Liver (tissue), 9 donors: ENCODE results near the gene DSE. TPM values are rescaled to one million over a fixed set of nuclear protein-coding genes. Genes with fewer than 3 reads are reported as not detected.

Experiments used
- DNase-seq: peaks from one replicate; pipeline ENCODE4 v3.0.0-alpha.2; 2017; ENCODE audit warnings: low spot score
- H3K27ac ChIP-seq, 2 donors: one replicate each; pipeline ENCODE4 v1.7.0; 2013; ENCODE audit warnings: inconsistent platforms in 2 of 2, low read length in 2 of 2, control low read depth in 1 of 2, low read depth in 1 of 2, mild to moderate bottlenecking in 1 of 2
- H3K27me3 ChIP-seq, 4 donors: one replicate each; pipeline versions ENCODE4 v1.6.1 to v1.7.0; 2013; ENCODE audit warnings: low read length in 3 of 4, inconsistent platforms in 1 of 4, mild to moderate bottlenecking in 1 of 4, moderate library complexity in 1 of 4; ENCODE audit not compliant: control insufficient read depth in 4 of 4, insufficient read depth in 4 of 4
- H3K36me3 ChIP-seq, 4 donors: one replicate each; pipeline versions ENCODE4 v1.6.1 to v1.7.0; 2013; ENCODE audit warnings: low read length in 3 of 4, mild to moderate bottlenecking in 3 of 4, low read depth in 1 of 4, moderate library complexity in 1 of 4; ENCODE audit not compliant: control insufficient read depth in 4 of 4, insufficient read depth in 3 of 4
- H3K4me1 ChIP-seq, 4 donors: one replicate each; pipeline versions ENCODE4 v1.6.1 to v1.7.0; 2013; ENCODE audit warnings: low read length in 3 of 4, mild to moderate bottlenecking in 3 of 4, moderate library complexity in 1 of 4; ENCODE audit not compliant: control insufficient read depth in 4 of 4, insufficient read depth in 4 of 4
- H3K4me3 ChIP-seq, 3 donors: one replicate each; pipeline versions ENCODE4 v1.6.1 to v1.7.0; 2013; ENCODE audit warnings: low read length in 3 of 3, control low read depth in 1 of 3, low read depth in 1 of 3, mild to moderate bottlenecking in 1 of 3
- H3K9ac ChIP-seq, 2 donors: one replicate each; pipeline ENCODE4 v1.7.0; 2013; ENCODE audit warnings: low read length in 2 of 2, mild to moderate bottlenecking in 2 of 2, moderate library complexity in 2 of 2, control low read depth in 1 of 2, low read depth in 1 of 2
- H3K9me3 ChIP-seq, 4 donors: one replicate each; pipeline versions ENCODE4 v1.6.1 to v1.7.0; 2013; ENCODE audit warnings: low read length in 3 of 4; ENCODE audit not compliant: control insufficient read depth in 4 of 4
- EGR1 ChIP-seq, 2 donors: IDR thresholded peaks; 2 replicates each; pipeline ENCODE4 v1.6.1; 2016 to 2018; ENCODE audit warnings: antibody characterized with exemption in 2 of 2, low read depth in 2 of 2
- FOXA1 ChIP-seq: IDR thresholded peaks from 2 replicates; pipeline ENCODE4 v1.6.1; 2016; ENCODE audit warnings: antibody characterized with exemption
- FOXA2 ChIP-seq: IDR thresholded peaks from 2 replicates; pipeline ENCODE4 v1.6.1; 2016; ENCODE audit warnings: antibody characterized with exemption
- GABPA ChIP-seq, 2 donors: IDR thresholded peaks in 1 of 2; conservative IDR thresholded peaks in 1 of 2; 2 replicates each; pipeline ENCODE4 v1.6.1; 2016; ENCODE audit warnings: antibody characterized with exemption in 2 of 2, mild to moderate bottlenecking in 1 of 2, moderate library complexity in 1 of 2
- HNF4A ChIP-seq, 2 donors: conservative IDR thresholded peaks; 2 replicates each; pipeline ENCODE4 v1.6.1; 2016; ENCODE audit warnings: antibody characterized with exemption in 2 of 2, mild to moderate bottlenecking in 2 of 2
- HNF4G ChIP-seq: IDR thresholded peaks from 2 replicates; pipeline ENCODE4 v1.6.1; 2016; ENCODE audit warnings: antibody characterized with exemption
- JUND ChIP-seq, 2 donors: IDR thresholded peaks; 2 replicates each; pipeline ENCODE4 v1.6.1; 2016; ENCODE audit warnings: antibody characterized with exemption in 2 of 2
- RAD21 ChIP-seq, 2 donors: IDR thresholded peaks; 2 replicates each; pipeline ENCODE4 v1.6.1; 2016; ENCODE audit warnings: antibody characterized with exemption in 2 of 2, mild to moderate bottlenecking in 2 of 2
- SP1 ChIP-seq: IDR thresholded peaks from 2 replicates; pipeline ENCODE4 v1.6.1; 2018; ENCODE audit warnings: antibody characterized with exemption, mild to moderate bottlenecking
- YY1 ChIP-seq: IDR thresholded peaks from 2 replicates; pipeline ENCODE4 v1.6.1; 2016; ENCODE audit warnings: antibody characterized with exemption, mild to moderate bottlenecking
- ZBTB33 ChIP-seq: IDR thresholded peaks from 2 replicates; pipeline ENCODE4 v1.6.1; 2016; ENCODE audit warnings: antibody characterized with exemption
- polyA plus RNA-seq, 2 donors: library from polyadenylated mRNA; stranded (reverse) in 1 of 2; unstranded in 1 of 2; fragments of 200-250 nt in 1 of 2; fragments of >200 nt in 1 of 2; fragmentation: Nextera tagmentation in 1 of 2; extraction: Ambion mirVana in 1 of 2; gene quantifications; one replicate each; pipeline versions ENCODE4 v1.2.1 to v1.2.3, GENCODE V29; 2013 to 2015
- total RNA-seq, 2 donors: library from RNA; depleted of rRNA; stranded (reverse); fragments of >200 nt; gene quantifications; one replicate each; pipeline ENCODE4 v1.2.3, GENCODE V29; 2014
- TF ChIP-seq, protein P1 (sequence below): fragments of 150-350 bp; IDR thresholded peaks from 2 replicates; pipeline ENCODE4 v1.5.1; 2017; ENCODE audit warnings: improper control_type of control experiment, low read depth, low read length; ENCODE audit not compliant: missing input control
- TF ChIP-seq, protein P2 (sequence below): IDR thresholded peaks from 2 replicates; pipeline ENCODE4 v1.6.1; 2016; ENCODE audit warnings: antibody characterized with exemption
- TF ChIP-seq, protein P3 (sequence below): IDR thresholded peaks from 2 replicates; pipeline ENCODE4 v1.6.1; 2016; ENCODE audit warnings: antibody characterized with exemption, mild to moderate bottlenecking
- TF ChIP-seq, protein P4 (sequence below): IDR thresholded peaks from 2 replicates; pipeline ENCODE4 v1.6.1; 2016; ENCODE audit warnings: antibody characterized with exemption
- donor health status: healthy.
- donor health status: healthy.
- donor health status: healthy.
- donor health status: healthy.
- donor health status: healthy.

DSE gene
- total and polyA plus RNA-seq, 4 donors, result 5.5 to 22.8 (median 9.6) TPM

DNA sequence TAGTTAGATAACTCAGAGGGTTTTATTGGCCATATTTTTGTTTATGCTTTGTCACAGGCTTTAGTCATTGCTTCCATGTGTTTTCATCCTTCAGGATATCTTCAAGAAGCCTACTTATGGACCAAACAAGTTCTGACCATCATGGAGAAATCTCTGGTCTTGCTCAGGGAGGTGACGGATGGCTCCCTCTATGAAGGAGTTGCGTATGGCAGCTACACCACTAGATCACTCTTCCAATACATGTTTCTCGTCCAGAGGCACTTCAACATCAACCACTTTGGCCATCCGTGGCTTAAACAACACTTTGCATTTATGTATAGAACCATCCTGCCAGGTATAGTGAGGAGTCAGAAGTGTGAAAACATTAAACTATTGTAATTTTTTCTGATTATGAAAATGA lies 60.1 kb downstream of the DSE start (continued):
- TF ChIP-seq ZBTB33 (no peak), HNF4G (no peak)

- Histone ChIP-seq H3K4me3 (no peak overlapping the region), H3K27ac (no peak overlapping the region), H3K36me3 (peaks cover 0 to 8% (median 4%) of the 10 kb centered on the region in 4 donors), H3K9me3 (no peaks in the 10 kb centered on the region), H3K27me3 (no peaks in the 10 kb centered on the region), H3K4me1 (peaks cover 0 to 6% (median 3%) of the 10 kb centered on the region in 4 donors), H3K9ac (no peak overlapping the region)
- no peak for DNase-seq
- TF ChIP-seq HNF4G, result no peak
- no peak for TF ChIP-seq EGR1 (IDR thresholded peaks at IDR 0.05; ENCODE audit: low read depth in 2 of 2)
- no peak for TF ChIP-seq RAD21 (IDR thresholded peaks at IDR 0.05)
- TF ChIP-seq, protein P1, sequence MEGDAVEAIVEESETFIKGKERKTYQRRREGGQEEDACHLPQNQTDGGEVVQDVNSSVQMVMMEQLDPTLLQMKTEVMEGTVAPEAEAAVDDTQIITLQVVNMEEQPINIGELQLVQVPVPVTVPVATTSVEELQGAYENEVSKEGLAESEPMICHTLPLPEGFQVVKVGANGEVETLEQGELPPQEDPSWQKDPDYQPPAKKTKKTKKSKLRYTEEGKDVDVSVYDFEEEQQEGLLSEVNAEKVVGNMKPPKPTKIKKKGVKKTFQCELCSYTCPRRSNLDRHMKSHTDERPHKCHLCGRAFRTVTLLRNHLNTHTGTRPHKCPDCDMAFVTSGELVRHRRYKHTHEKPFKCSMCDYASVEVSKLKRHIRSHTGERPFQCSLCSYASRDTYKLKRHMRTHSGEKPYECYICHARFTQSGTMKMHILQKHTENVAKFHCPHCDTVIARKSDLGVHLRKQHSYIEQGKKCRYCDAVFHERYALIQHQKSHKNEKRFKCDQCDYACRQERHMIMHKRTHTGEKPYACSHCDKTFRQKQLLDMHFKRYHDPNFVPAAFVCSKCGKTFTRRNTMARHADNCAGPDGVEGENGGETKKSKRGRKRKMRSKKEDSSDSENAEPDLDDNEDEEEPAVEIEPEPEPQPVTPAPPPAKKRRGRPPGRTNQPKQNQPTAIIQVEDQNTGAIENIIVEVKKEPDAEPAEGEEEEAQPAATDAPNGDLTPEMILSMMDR, result no peak
- no peak for TF ChIP-seq JUND (IDR thresholded peaks at IDR 0.05)
- TF ChIP-seq, protein P2, sequence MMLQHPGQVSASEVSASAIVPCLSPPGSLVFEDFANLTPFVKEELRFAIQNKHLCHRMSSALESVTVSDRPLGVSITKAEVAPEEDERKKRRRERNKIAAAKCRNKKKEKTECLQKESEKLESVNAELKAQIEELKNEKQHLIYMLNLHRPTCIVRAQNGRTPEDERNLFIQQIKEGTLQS, result no peak
- TF ChIP-seq GABPA (IDR thresholded peaks at IDR 0.05 in 1 of 2, conservative IDR thresholded peaks at IDR 0.05 in 1 of 2), result no peak
- no peak for TF ChIP-seq FOXA2
- no peak for TF ChIP-seq FOXA1
- TF ChIP-seq YY1, result no peak
- TF ChIP-seq, protein P3, sequence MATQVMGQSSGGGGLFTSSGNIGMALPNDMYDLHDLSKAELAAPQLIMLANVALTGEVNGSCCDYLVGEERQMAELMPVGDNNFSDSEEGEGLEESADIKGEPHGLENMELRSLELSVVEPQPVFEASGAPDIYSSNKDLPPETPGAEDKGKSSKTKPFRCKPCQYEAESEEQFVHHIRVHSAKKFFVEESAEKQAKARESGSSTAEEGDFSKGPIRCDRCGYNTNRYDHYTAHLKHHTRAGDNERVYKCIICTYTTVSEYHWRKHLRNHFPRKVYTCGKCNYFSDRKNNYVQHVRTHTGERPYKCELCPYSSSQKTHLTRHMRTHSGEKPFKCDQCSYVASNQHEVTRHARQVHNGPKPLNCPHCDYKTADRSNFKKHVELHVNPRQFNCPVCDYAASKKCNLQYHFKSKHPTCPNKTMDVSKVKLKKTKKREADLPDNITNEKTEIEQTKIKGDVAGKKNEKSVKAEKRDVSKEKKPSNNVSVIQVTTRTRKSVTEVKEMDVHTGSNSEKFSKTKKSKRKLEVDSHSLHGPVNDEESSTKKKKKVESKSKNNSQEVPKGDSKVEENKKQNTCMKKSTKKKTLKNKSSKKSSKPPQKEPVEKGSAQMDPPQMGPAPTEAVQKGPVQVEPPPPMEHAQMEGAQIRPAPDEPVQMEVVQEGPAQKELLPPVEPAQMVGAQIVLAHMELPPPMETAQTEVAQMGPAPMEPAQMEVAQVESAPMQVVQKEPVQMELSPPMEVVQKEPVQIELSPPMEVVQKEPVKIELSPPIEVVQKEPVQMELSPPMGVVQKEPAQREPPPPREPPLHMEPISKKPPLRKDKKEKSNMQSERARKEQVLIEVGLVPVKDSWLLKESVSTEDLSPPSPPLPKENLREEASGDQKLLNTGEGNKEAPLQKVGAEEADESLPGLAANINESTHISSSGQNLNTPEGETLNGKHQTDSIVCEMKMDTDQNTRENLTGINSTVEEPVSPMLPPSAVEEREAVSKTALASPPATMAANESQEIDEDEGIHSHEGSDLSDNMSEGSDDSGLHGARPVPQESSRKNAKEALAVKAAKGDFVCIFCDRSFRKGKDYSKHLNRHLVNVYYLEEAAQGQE, result no peak
- TF ChIP-seq, protein P4, sequence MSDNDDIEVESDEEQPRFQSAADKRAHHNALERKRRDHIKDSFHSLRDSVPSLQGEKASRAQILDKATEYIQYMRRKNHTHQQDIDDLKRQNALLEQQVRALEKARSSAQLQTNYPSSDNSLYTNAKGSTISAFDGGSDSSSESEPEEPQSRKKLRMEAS, result no peak
- TF ChIP-seq ZBTB33, result no peak
- TF ChIP-seq SP1, result no peak
- no peak for TF ChIP-seq HNF4A (conservative IDR thresholded peaks at IDR 0.05)
Observed at GRCh38 chr6:116431964-116432595, 61.3 kb downstream of the DSE start.
